SK-N-SH treated with all-trans-retinoic acid at 6 μM for 48 hours (cell line): ENCODE results near the gene DPF3.

Experiments
- PATZ1 ChIP-seq: fragments of 250-450 bp; sonication (Bioruptor Pico); IDR thresholded peaks from 2 replicates; pipeline ENCODE4 v1.8.0; 2020; ENCODE audit warnings: mild to moderate bottlenecking, moderate library complexity, borderline replicate concordance
- ZFP3 ChIP-seq: fragments of 250-450 bp; sonication (Bioruptor Pico); IDR thresholded peaks from 2 replicates; pipeline ENCODE4 v1.5.0; 2020; ENCODE audit warnings: mild to moderate bottlenecking, moderate library complexity
- ZFP30 ChIP-seq: fragments of 450-650 bp; formaldehyde crosslinking; IDR thresholded peaks from 2 replicates; pipeline ENCODE4 v1.5.0; 2022; ENCODE audit warnings: mild to moderate bottlenecking, moderate library complexity

DNA sequence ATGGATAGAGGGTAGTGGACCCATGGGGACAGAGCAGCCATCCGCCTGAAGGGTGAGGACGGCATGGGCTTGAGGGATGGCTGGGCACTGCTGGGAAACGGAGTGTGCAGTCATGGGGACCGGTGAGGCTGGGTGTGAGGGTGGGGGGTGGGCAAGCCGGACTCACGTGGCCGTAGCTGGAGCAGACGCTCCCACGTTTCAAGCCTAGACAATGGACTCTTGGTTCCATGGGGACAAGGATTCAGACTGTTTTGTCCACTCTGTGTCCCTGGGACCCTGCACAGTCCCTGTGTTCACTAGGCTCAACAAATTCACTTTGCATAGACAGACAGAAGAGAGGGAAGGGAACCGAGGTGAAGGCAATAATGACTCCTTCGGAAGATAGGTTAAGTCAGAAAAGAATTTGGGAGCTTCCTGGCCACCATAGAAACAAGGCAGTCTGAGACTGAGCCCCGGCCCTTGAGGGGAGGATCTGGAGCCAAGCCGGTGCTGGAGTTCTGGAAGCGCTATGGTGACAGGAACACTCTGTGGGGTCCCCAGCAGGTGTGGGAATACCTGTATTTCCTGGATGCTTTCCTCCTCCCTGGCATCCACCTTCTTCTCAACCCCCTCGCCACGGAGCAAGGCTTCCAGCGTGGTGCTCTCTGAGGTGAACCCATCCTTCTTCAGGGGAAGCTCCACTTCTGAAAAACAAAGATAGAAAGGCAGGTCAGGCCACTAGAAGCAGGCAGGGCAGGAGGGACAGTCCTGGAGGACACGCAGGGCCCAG lies 162.5 kb downstream of the DPF3 start:
- TF ChIP-seq PATZ1 (CRISPR knock-in tag) (no peak), ZFP30 (CRISPR knock-in tag) (no peak), ZFP3 (CRISPR knock-in tag) (no peak)
